Hindlimb muscle (tissue), 1 donor: Measurements from ENCODE around the gene SH3YL1. TPM values are rescaled to one million over a fixed set of nuclear protein-coding genes. Genes with fewer than 3 reads are reported as not detected.
"Not testable (repeated sequence)": the region's sequence is repeated elsewhere in the genome, so short reads cannot be mapped to it uniquely, and the experiment has no call there.

Experiments used
- DNase-seq: peaks from one replicate; pipeline ENCODE4 v3.0.0-alpha.2; 2013
- polyA plus RNA-seq: library from polyadenylated mRNA; unstranded; fragments of 120-200 nt; gene quantifications from one replicate; pipeline ENCODE4 v1.2.1, GENCODE V29; 2013; ENCODE audit not compliant: insufficient read length

SH3YL1 gene
- polyA plus RNA-seq, 1 donor: 35.7 TPM

GRCh38 chr2:177733-178132, 86.1 kb downstream of the SH3YL1 start:
- DNase-seq: no peak

DNA sequence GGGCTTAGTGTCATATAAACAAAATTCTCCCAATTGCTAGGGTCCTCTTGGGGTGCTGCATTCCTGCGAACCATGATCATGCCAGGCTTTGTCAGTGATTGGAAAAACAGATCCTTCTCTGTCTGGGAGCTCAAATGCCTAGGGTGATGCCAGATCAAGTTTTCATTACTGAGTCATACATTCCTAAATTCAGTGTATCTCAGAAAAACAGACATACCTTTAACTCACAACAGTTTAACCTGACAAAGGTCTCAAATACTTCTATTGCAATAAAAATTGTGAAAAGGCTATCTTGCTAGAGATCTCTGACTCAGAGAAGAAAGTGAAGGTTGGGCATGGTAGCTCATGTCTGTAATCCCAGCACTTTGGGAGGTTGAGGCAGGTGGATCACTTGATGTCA, 86.9 kb downstream of the SH3YL1 start:
- no peak for DNase-seq

DNA sequence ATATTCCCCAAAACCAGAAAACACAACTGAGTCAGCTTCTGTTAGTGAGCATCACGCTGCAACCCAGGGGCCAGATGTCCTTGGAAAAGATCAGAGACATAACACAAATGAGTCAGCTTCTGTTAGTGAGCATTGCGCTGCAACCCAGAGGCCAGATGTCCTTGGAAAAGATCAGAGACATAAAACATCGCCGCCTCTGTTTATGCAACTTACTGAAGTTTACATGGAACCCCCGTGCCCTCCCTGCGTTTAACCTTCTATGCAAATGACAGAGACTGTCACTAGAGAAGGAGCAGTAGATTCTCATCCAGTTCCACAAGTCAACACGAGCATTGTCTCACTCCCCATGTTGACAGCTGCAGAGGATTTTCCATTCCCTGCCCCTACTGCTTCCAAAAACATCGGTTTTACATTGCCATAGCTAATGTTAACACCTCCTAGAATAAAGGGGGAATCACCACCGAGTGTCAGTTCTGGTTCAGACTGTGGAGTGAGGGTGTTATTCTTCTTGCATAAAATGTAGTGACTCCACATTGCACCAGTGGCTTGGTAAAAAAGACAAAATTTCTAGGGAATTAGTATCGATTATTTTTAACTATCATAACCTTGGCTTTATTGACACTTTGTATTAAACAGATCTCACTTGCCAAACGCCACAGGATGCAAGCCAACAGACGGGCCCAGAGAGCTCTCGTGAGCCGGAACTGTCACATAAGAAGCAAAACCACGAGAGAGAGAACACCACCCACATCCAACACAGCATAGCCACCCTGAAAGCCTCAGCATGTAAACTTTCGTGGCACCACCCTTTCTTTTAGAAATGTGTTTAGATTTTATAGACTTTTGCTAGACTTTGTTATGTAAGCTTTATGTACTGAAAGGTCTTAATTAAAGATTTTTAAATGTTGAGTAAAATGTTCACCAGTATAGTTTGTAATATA, 87.7 kb downstream of the SH3YL1 start:
- no peak for DNase-seq

DNA sequence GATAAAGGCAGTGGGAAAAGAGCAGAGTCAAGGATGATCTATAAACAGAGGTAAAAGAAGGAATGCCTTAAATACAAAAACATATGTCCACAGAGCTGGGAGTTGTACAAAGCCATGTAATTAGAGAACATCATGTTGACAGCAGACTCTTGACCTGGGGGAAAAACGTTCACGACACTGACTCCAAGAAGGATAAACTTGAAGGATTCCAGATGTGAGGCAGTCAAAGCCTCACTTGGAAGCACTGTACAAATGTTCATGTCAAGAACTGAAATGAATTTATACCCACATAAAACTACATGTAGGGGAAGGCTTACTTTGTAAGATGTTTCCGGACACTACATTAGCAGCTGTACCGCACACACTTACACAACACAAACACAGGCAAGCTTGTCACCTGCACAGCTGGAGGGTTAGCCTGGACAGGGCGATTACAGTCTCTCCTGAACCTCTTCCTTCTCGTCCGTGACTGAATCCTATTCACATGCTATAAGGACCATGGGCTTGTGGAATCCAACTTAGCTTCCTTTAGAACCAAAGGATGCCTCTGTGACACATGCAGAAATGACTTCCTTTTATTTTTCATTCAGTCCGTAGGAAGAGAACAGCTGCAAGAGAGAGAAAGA, 88.6 kb downstream of the SH3YL1 start:
- no peak for DNase-seq

- DNase-seq: not testable (repeated sequence)
Measured at GRCh38 chr2:172120-172519, 91.7 kb downstream of the SH3YL1 start.

DNA sequence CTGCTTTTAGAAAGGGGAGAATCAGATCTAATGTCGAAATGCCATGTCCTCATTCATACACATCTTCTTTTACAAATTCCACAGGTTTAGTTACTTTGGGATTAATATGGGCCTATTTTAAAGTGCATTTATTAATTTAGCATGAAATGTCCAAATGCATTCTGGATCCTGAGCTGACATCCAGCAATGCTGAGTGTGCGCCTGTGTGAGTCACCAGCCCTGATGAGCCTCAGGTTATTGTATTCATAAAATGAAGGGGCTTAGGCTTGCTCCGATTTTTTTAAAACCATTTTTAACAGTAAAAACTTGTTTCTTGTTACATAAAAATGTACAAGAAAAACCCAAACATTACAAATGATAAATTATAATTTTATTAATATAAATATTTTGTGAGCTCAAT, 94.1 kb downstream of the SH3YL1 start:
- DNase-seq: no peak

Other genes starting within 250 kb of the SH3YL1 start
- gene FAM110C, start 217.5 kb downstream of the SH3YL1 start, polyA plus RNA-seq: 0.94 TPM
- gene ACP1, start 915 bp upstream of the SH3YL1 start, polyA plus RNA-seq: 85.2 TPM
- 0.49 TPM for gene ALKAL2, start 24.1 kb upstream of the SH3YL1 start, polyA plus RNA-seq